ENCODE measurements around the gene TRAF3. TPM values are rescaled to one million over a fixed set of nuclear protein-coding genes. Genes with fewer than 3 reads are reported as not detected.
"Not testable (repeated sequence)": the region's sequence is repeated elsewhere in the genome, so short reads cannot be mapped to it uniquely, and the experiment has no call there.

The TRAF3 gene
- total RNA-seq, 2 experiments from 2014 or later: 37.4 to 38.9 TPM

GRCh38 chr14:102809870-102810269 is 32.6 kb downstream of the TRAF3 start:
- H3K4me3 Mint-ChIP-seq: no peak overlapping the region
- ChIA-PET CTCF (no interaction called here), POLR2A (interaction anchor here (0.9 to 1.5 kb wide), 3 partner anchors 8 to 34 kb away, joined by 3 to 9 read pairs (median 3); no protein-coding TSS in a partner anchor)
- DNase-seq: no peak
- H3K36me3 Mint-ChIP-seq (ENCODE audit: low read depth): peaks cover 30% of the 10 kb centered on the region
- H3K27me3 Mint-ChIP-seq: no peaks in the 10 kb centered on the region
- peaks cover 75% of the 10 kb centered on the region for H3K4me1 Mint-ChIP-seq
- H3K9me3 Mint-ChIP-seq: no peaks in the 10 kb centered on the region
- peak overlapping the region; percentile 18 for H3K27ac Mint-ChIP-seq

GRCh38 chr14:102810523-102810922 is 33.3 kb downstream of the TRAF3 start:
- Mint-ChIP-seq H3K27ac (no peak overlapping the region), H3K36me3 (ENCODE audit: low read depth) (peaks cover 36% of the 10 kb centered on the region), H3K4me1 (peaks cover 75% of the 10 kb centered on the region), H3K9me3 (no peaks in the 10 kb centered on the region), H3K27me3 (no peaks in the 10 kb centered on the region), H3K4me3 (no peak overlapping the region)
- ChIA-PET CTCF (no interaction called here), POLR2A (no interaction called here)
- DNase-seq: no peak

- peaks cover 33% of the 10 kb centered on the region for H3K36me3 Mint-ChIP-seq (ENCODE audit: low read depth)
- no peak overlapping the region for H3K27ac Mint-ChIP-seq
- H3K4me1 Mint-ChIP-seq: peaks cover 69% of the 10 kb centered on the region
- ChIA-PET POLR2A (interaction anchor here (0.8 kb wide), 1 partner anchor 23 kb away, joined by 3 read pairs; no protein-coding TSS in a partner anchor), CTCF (interaction anchor here (0.6 to 1.3 kb wide), 2 partner anchors 21 to 27 kb away, joined by 3 to 4 read pairs; no protein-coding TSS in a partner anchor)
- H3K4me3 Mint-ChIP-seq: no peak overlapping the region
- no peak for DNase-seq
- H3K9me3 Mint-ChIP-seq: no peaks in the 10 kb centered on the region
- H3K27me3 Mint-ChIP-seq: no peaks in the 10 kb centered on the region
These were observed 34.2 kb downstream of the TRAF3 start for GRCh38 chr14:102811254-102811963.

GRCh38 chr14:102811971-102812370 is 34.7 kb downstream of the TRAF3 start:
- Mint-ChIP-seq H3K27ac (no peak overlapping the region), H3K4me3 (no peak overlapping the region), H3K27me3 (no peaks in the 10 kb centered on the region), H3K36me3 (ENCODE audit: low read depth) (peaks cover 39% of the 10 kb centered on the region), H3K4me1 (peaks cover 69% of the 10 kb centered on the region), H3K9me3 (no peaks in the 10 kb centered on the region)
- no peak for DNase-seq
- ChIA-PET CTCF (interaction anchor here (0.6 to 1.3 kb wide), 2 partner anchors 20 to 28 kb away, joined by 3 to 4 read pairs; no protein-coding TSS in a partner anchor), POLR2A (no interaction called here)

GRCh38 chr14:102813691-102814090 is 36.4 kb downstream of the TRAF3 start:
- H3K27me3 Mint-ChIP-seq: no peaks in the 10 kb centered on the region
- ChIA-PET POLR2A (no interaction called here), CTCF (interaction anchor here (1.3 kb wide), 1 partner anchor 39 kb away, joined by 3 read pairs; no protein-coding TSS in a partner anchor)
- no peaks in the 10 kb centered on the region for H3K9me3 Mint-ChIP-seq
- H3K27ac Mint-ChIP-seq: no peak overlapping the region
- H3K4me3 Mint-ChIP-seq: no peak overlapping the region
- H3K36me3 Mint-ChIP-seq (ENCODE audit: low read depth): peaks cover 43% of the 10 kb centered on the region
- no peak for DNase-seq
- H3K4me1 Mint-ChIP-seq: peaks cover 66% of the 10 kb centered on the region

GRCh38 chr14:102817318-102817717 is 40.1 kb downstream of the TRAF3 start:
- ChIA-PET CTCF (no interaction called here), POLR2A (interaction anchor here (0.6 to 1.6 kb wide), 3 partner anchors 11 to 34 kb away, joined by 3 to 5 read pairs (median 3); no protein-coding TSS in a partner anchor)
- DNase-seq: no peak
- Mint-ChIP-seq H3K4me3 (no peak overlapping the region), H3K4me1 (peaks cover 72% of the 10 kb centered on the region), H3K9me3 (no peaks in the 10 kb centered on the region), H3K27ac (peak overlapping the region; percentile 17), H3K27me3 (no peaks in the 10 kb centered on the region), H3K36me3 (ENCODE audit: low read depth) (peaks cover 32% of the 10 kb centered on the region)

GRCh38 chr14:102817942-102818940 is 41.0 kb downstream of the TRAF3 start:
- Mint-ChIP-seq H3K36me3 (ENCODE audit: low read depth) (peaks cover 37% of the 10 kb centered on the region), H3K27ac (peak overlapping the region; percentile 41), H3K27me3 (no peaks in the 10 kb centered on the region), H3K4me1 (peaks cover 76% of the 10 kb centered on the region), H3K9me3 (no peaks in the 10 kb centered on the region), H3K4me3 (no peak overlapping the region)
- DNase-seq: no peak
- ChIA-PET POLR2A (interaction anchor here (0.9 to 3.1 kb wide), 10 partner anchors 9 to 40 kb away, joined by 3 to 12 read pairs (median 6); no protein-coding TSS in a partner anchor), CTCF (interaction anchor here (1.3 to 1.5 kb wide), 3 partner anchors 12 to 124 kb away, joined by 3 to 7 read pairs (median 5); no protein-coding TSS in a partner anchor)

GRCh38 chr14:102819176-102819628 is 42.0 kb downstream of the TRAF3 start:
- ChIA-PET POLR2A (interaction anchor here (1.3 to 3.1 kb wide), 8 partner anchors 10 to 515 kb away, joined by 3 to 12 read pairs (median 8); partner anchors contain the start of gene EIF5), CTCF (interaction anchor here (1.3 to 1.5 kb wide), 3 partner anchors 13 to 125 kb away, joined by 3 to 7 read pairs (median 5); no protein-coding TSS in a partner anchor)
- no peaks in the 10 kb centered on the region for H3K27me3 Mint-ChIP-seq
- H3K4me3 Mint-ChIP-seq: peak overlapping the region; percentile 71
- H3K36me3 Mint-ChIP-seq (ENCODE audit: low read depth): peaks cover 30% of the 10 kb centered on the region
- H3K27ac Mint-ChIP-seq: peak overlapping the region; percentile 89
- no peaks in the 10 kb centered on the region for H3K9me3 Mint-ChIP-seq
- peak; percentile 78 for DNase-seq
- peaks cover 75% of the 10 kb centered on the region for H3K4me1 Mint-ChIP-seq

- H3K4me1 Mint-ChIP-seq: peaks cover 77% of the 10 kb centered on the region
- POLR2A ChIA-PET: interaction anchor here (1.3 to 3.1 kb wide), 8 partner anchors 10 to 514 kb away, joined by 3 to 12 read pairs (median 8); partner anchors contain the start of gene EIF5
- H3K9me3 Mint-ChIP-seq: no peaks in the 10 kb centered on the region
- no peaks in the 10 kb centered on the region for H3K27me3 Mint-ChIP-seq
- H3K27ac Mint-ChIP-seq: peak overlapping the region; percentile 89
- no peak for DNase-seq
- H3K4me3 Mint-ChIP-seq: peak overlapping the region; percentile 71
- CTCF ChIA-PET: interaction anchor here (1.4 kb wide), 1 partner anchor 125 kb away, joined by 7 read pairs; no protein-coding TSS in a partner anchor
- H3K36me3 Mint-ChIP-seq (ENCODE audit: low read depth): peaks cover 28% of the 10 kb centered on the region
These were observed 42.6 kb downstream of the TRAF3 start for GRCh38 chr14:102819747-102820330.

GRCh38 chr14:102821252-102821651 is 44.0 kb downstream of the TRAF3 start:
- Mint-ChIP-seq H3K27me3 (no peaks in the 10 kb centered on the region), H3K27ac (peak overlapping the region; percentile 21), H3K4me3 (no peak overlapping the region), H3K36me3 (ENCODE audit: low read depth) (peaks cover 25% of the 10 kb centered on the region), H3K9me3 (no peaks in the 10 kb centered on the region), H3K4me1 (peaks cover 76% of the 10 kb centered on the region)
- DNase-seq: no peak
- ChIA-PET POLR2A (interaction anchor here (0.9 to 3.1 kb wide), 4 partner anchors 8 to 43 kb away, joined by 4 to 12 read pairs (median 9); no protein-coding TSS in a partner anchor), CTCF (interaction anchor here (1.1 kb wide), 1 partner anchor 126 kb away, joined by 5 read pairs; no protein-coding TSS in a partner anchor)

- Mint-ChIP-seq H3K4me3 (peak overlapping the region; percentile 13), H3K4me1 (peaks cover 73% of the 10 kb centered on the region), H3K36me3 (ENCODE audit: low read depth) (peaks cover 16% of the 10 kb centered on the region), H3K27me3 (no peaks in the 10 kb centered on the region), H3K27ac (peak overlapping the region; percentile 49), H3K9me3 (no peaks in the 10 kb centered on the region)
- ChIA-PET POLR2A (interaction anchor here (0.9 to 1.4 kb wide), 2 partner anchors 12 to 14 kb away, joined by 3 to 8 read pairs; no protein-coding TSS in a partner anchor), CTCF (interaction anchor here (1.1 kb wide), 1 partner anchor 127 kb away, joined by 5 read pairs; no protein-coding TSS in a partner anchor)
- DNase-seq: no peak
These were observed 45.1 kb downstream of the TRAF3 start for GRCh38 chr14:102822311-102822863.

GRCh38 chr14:102822887-102823286 is 45.6 kb downstream of the TRAF3 start:
- H3K27me3 Mint-ChIP-seq, CTCF ChIA-PET, DNase-seq, POLR2A ChIA-PET, H3K9me3 Mint-ChIP-seq, H3K4me3 Mint-ChIP-seq: not testable (repeated sequence)
- Mint-ChIP-seq H3K4me1 (peaks cover 75% of the 10 kb centered on the region), H3K36me3 (ENCODE audit: low read depth) (peaks cover 15% of the 10 kb centered on the region), H3K27ac (peak overlapping the region; percentile 49)
